Mesenchymal stem cell (in vitro differentiated cells and primary cell): ENCODE results near the gene ZFHX3.
A peak's percentile ranks its signal among the peaks of the same experiment; 100 is the strongest.

Source experiments
- DNase-seq: peaks from one replicate; pipeline ENCODE4 v3.0.0-alpha.2; 2013
- H2AFZ ChIP-seq: one replicate; pipeline ENCODE4 v1.6.1; 2013; ENCODE audit warnings: low read depth, mild to moderate bottlenecking, control low read depth, inconsistent platforms, low read length, moderate library complexity
- H2AK5ac ChIP-seq: 2 replicates; pipeline ENCODE4 v1.6.1; 2013; ENCODE audit warnings: low read length, moderate library complexity, mild to moderate bottlenecking, inconsistent platforms; ENCODE audit not compliant: severe bottlenecking
- H2BK120ac ChIP-seq: one replicate; pipeline ENCODE4 v1.6.1; 2013; ENCODE audit warnings: low read depth, mild to moderate bottlenecking, inconsistent platforms, low read length, moderate library complexity
- H2BK12ac ChIP-seq, 2 experiments: one replicate each; pipeline ENCODE4 v1.6.1; 2013; ENCODE audit warnings: inconsistent platforms in 2 of 2, low read length in 2 of 2, mild to moderate bottlenecking in 2 of 2, moderate library complexity in 2 of 2, control low read depth in 1 of 2
- H2BK15ac ChIP-seq: one replicate; pipeline ENCODE4 v1.6.1; 2013; ENCODE audit warnings: mild to moderate bottlenecking, low read depth, inconsistent platforms; ENCODE audit not compliant: poor library complexity, severe bottlenecking
- H2BK5ac ChIP-seq: 2 replicates; pipeline ENCODE4 v1.6.1; 2013; ENCODE audit warnings: low read depth, mild to moderate bottlenecking, low read length, control low read depth, inconsistent platforms; ENCODE audit not compliant: poor library complexity, severe bottlenecking
- H3K14ac ChIP-seq, 2 experiments: one replicate each; pipeline ENCODE4 v1.6.1; 2013; ENCODE audit warnings: inconsistent platforms in 2 of 2, low read length in 2 of 2, control low read depth in 1 of 2, mild to moderate bottlenecking in 1 of 2, moderate library complexity in 1 of 2
- H3K18ac ChIP-seq, 2 experiments: one replicate each; pipeline ENCODE4 v1.6.1; 2013; ENCODE audit warnings: inconsistent platforms in 2 of 2, low read length in 2 of 2, control low read depth in 1 of 2, low read depth in 1 of 2, mild to moderate bottlenecking in 1 of 2
- H3K23ac ChIP-seq, 2 experiments: one replicate each; pipeline ENCODE4 v1.6.1; 2013; ENCODE audit warnings: inconsistent platforms in 2 of 2, low read length in 2 of 2, mild to moderate bottlenecking in 2 of 2, moderate library complexity in 2 of 2, control low read depth in 1 of 2
- H3K27ac ChIP-seq: 2 replicates; pipeline ENCODE4 v1.5.1; 2013; ENCODE audit warnings: mild to moderate bottlenecking, moderate library complexity, low read length, control low read depth, inconsistent platforms; ENCODE audit not compliant: poor library complexity, severe bottlenecking
- H3K27me3 ChIP-seq, 2 experiments: 2 replicates each; pipeline versions ENCODE4 v1.6.1 to v1.7.0; 2013; ENCODE audit warnings: low read length in 2 of 2, mild to moderate bottlenecking in 2 of 2, moderate library complexity in 2 of 2, control low read depth in 1 of 2, inconsistent platforms in 1 of 2; ENCODE audit not compliant: control insufficient read depth in 1 of 2, insufficient read depth in 1 of 2
- H3K36me3 ChIP-seq, 2 experiments: 2 replicates each; pipeline versions ENCODE4 v1.6.1 to v1.7.0; 2013; ENCODE audit warnings: low read length in 2 of 2, control low read depth in 1 of 2, inconsistent platforms in 1 of 2, low read depth in 1 of 2, mild to moderate bottlenecking in 1 of 2; ENCODE audit not compliant: insufficient read depth in 2 of 2, control insufficient read depth in 1 of 2
- H3K4ac ChIP-seq, 2 experiments: one replicate each; pipeline ENCODE4 v1.6.1; 2013; ENCODE audit warnings: inconsistent platforms in 2 of 2, low read length in 2 of 2, mild to moderate bottlenecking in 2 of 2, moderate library complexity in 2 of 2, control low read depth in 1 of 2, low read depth in 1 of 2
- H3K4me1 ChIP-seq: 2 replicates; pipeline ENCODE4 v1.6.1; 2013; ENCODE audit warnings: low read depth, low read length, control low read depth; ENCODE audit not compliant: control insufficient read depth, insufficient read depth
- H3K4me2 ChIP-seq: 2 replicates; pipeline ENCODE4 v1.6.1; 2013; ENCODE audit warnings: low read length, mild to moderate bottlenecking, inconsistent platforms; ENCODE audit not compliant: poor library complexity, severe bottlenecking
- H3K4me3 ChIP-seq, 2 experiments: 2 replicates each; pipeline versions ENCODE4 v1.5.1 to v1.7.0; 2013; ENCODE audit warnings: low read length in 2 of 2, mild to moderate bottlenecking in 2 of 2, control low read depth in 1 of 2, low read depth in 1 of 2; ENCODE audit not compliant: insufficient read depth in 1 of 2
- H3K79me1 ChIP-seq: replicated peaks from 2 replicates; pipeline ENCODE4 v1.6.1; 2013; ENCODE audit warnings: mild to moderate bottlenecking, control low read depth, low read length, inconsistent platforms; ENCODE audit not compliant: poor library complexity, severe bottlenecking
- H3K9ac ChIP-seq: 2 replicates; pipeline ENCODE4 v1.7.0; 2013; ENCODE audit warnings: mild to moderate bottlenecking, low read length, moderate library complexity
- H3K9me3 ChIP-seq: 2 replicates; pipeline ENCODE4 v1.7.0; 2013; ENCODE audit warnings: mild to moderate bottlenecking, low read length; ENCODE audit not compliant: control insufficient read depth
- H4K8ac ChIP-seq: one replicate; pipeline ENCODE4 v1.6.1; 2013; ENCODE audit warnings: inconsistent platforms, mild to moderate bottlenecking, low read length, moderate library complexity
- H4K91ac ChIP-seq: one replicate; pipeline ENCODE4 v1.6.1; 2013; ENCODE audit warnings: mild to moderate bottlenecking, low read length, inconsistent platforms
- WGBS: methylation state at CpG from one replicate; pipeline ENCODE4 v1.1.7; 2013; ENCODE audit warnings: mixed read lengths; 5-methylcytosine and 5-hydroxymethylcytosine counted together

The ZFHX3 gene

DNA sequence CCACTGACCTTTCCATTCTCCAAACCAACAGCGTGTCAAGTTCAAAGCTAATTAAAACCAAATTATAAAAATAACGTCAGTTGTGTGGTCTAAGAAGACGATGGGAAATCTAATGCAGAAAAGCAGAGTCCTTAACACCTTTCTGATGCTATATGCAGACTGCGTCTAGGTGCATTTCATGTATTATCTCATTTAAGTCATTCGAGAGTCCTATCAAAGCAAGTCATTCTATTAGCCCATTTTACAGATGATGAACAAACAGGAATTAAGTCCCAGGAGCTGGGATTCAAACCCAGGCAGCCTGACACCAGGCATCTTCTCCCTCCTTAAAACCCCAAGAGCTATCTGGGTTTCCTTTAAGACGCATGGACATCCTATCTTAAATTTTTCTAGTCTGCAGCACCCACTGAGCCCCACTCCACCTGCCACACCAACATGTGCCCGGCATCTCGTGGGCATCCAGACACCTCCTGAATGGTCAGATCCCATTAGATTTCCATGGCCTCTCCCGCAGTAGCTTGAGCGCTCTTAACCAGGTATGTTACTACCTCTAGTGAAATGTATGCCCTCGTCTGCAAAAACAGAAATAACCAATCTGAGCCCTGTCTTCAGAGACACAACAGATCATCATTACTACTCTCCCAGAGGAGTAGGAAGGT lies 115.1 kb downstream of the ZFHX3 start:
- H2AK5ac ChIP-seq, result peak overlapping the region; percentile 41

DNA sequence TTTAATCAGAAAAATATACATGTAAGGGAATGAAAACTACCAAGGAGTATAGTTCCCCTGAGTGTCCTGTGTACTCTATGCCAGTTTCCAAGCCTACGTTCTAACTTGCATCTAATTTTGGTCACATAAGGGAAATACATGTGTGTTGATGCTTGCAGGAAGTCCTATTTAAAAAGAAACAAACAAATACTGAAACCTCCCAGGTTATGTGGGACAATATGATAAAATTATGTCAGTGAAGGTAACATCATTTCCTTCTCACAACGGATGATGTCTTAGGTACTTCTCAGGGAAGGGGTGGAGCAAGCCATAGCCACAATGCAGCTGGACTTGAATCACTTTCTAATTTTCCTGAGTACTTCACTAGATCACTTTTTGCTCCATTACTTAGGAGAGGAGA lies 115.9 kb downstream of the ZFHX3 start:
- Histone ChIP-seq H2BK5ac (no peak overlapping the region), H3K79me1 (peaks cover 23% of the 10 kb centered on the region), H4K8ac (no peak overlapping the region), H3K9me3 (no peaks in the 10 kb centered on the region), H3K14ac (no peak overlapping the region), H2BK120ac (no peak overlapping the region), H3K4me3 (peak overlapping the region in 1 of 2 experiments; percentile 54), H3K4me1 (peaks cover 6% of the 10 kb centered on the region), H3K23ac (no peak overlapping the region), H3K27me3 (no peaks in the 10 kb centered on the region), H2BK12ac (no peak overlapping the region), H3K9ac (peak overlapping the region; percentile 86), H2AFZ (no peak overlapping the region), H3K4ac (no peak overlapping the region), H3K27ac (no peak overlapping the region), H2BK15ac (no peak overlapping the region), H4K91ac (no peak overlapping the region), H3K18ac (no peak overlapping the region), H3K36me3 (no peaks in the 10 kb centered on the region), H2AK5ac (no peak overlapping the region), H3K4me2 (no peak overlapping the region)
- WGBS, result 88% methylated on average over 1 of the region's 2 CpGs
- DNase-seq, result peak; percentile 80

More for the DNA sequence above, 115.1 kb downstream of the ZFHX3 start:
- Histone ChIP-seq H2BK120ac (no peak overlapping the region), H3K4me1 (peaks cover 4% of the 10 kb centered on the region), H3K9ac (peak overlapping the region; percentile 86), H3K27me3 (no peaks in the 10 kb centered on the region), H4K91ac (no peak overlapping the region), H3K36me3 (no peaks in the 10 kb centered on the region), H3K4me2 (no peak overlapping the region), H2BK5ac (no peak overlapping the region), H3K4me3 (no peak overlapping the region), H3K79me1 (peaks cover 26% of the 10 kb centered on the region), H3K9me3 (no peaks in the 10 kb centered on the region), H3K23ac (no peak overlapping the region), H4K8ac (no peak overlapping the region), H2AFZ (no peak overlapping the region), H2BK12ac (peak overlapping the region in 1 of 2 experiments; percentile 40), H2BK15ac (peak overlapping the region; percentile 62), H3K18ac (no peak overlapping the region), H3K14ac (no peak overlapping the region), H3K4ac (no peak overlapping the region), H3K27ac (no peak overlapping the region)
- WGBS, result over 99% methylated on average over 10 of the region's 11 CpGs
- DNase-seq, result no peak

DNA sequence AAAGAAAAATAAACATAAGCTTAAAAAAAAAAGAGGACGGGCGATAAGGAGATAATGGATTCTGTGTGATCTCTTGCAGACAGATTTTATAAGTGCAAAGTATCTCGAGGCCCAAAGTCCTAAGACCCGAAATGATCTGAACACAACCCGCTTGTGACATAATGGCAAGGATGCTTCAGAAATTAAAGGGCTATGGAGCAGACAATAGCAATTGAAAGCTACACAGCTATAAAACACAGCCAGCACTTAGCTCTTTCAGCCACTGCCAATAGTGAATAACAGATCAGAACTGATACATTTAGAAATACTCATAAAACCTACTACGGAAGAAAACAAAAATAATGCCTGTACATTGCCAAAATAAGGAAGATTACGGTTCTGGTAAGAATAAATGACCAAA lies 117.5 kb downstream of the ZFHX3 start:
- no peak overlapping the region for H2AK5ac ChIP-seq
- no peak overlapping the region for H2BK12ac ChIP-seq
- WGBS, result 97% methylated on average over 5 of the region's 7 CpGs
- H4K91ac ChIP-seq, result no peak overlapping the region
- H3K14ac ChIP-seq, result no peak overlapping the region
- no peak overlapping the region for H3K4ac ChIP-seq
- peaks cover 6% of the 10 kb centered on the region for H3K4me1 ChIP-seq
- no peaks in the 10 kb centered on the region for H3K27me3 ChIP-seq
- H3K4me2 ChIP-seq, result no peak overlapping the region
- H2AFZ ChIP-seq, result no peak overlapping the region
- no peak overlapping the region for H3K27ac ChIP-seq
- peak overlapping the region; percentile 86 for H3K9ac ChIP-seq
- H3K4me3 ChIP-seq, result peak overlapping the region in 1 of 2 experiments; percentile 54
- no peak for DNase-seq
- H3K9me3 ChIP-seq, result no peaks in the 10 kb centered on the region
- no peak overlapping the region for H3K23ac ChIP-seq
- no peak overlapping the region for H2BK5ac ChIP-seq
- H4K8ac ChIP-seq, result no peak overlapping the region
- no peaks in the 10 kb centered on the region for H3K36me3 ChIP-seq
- H3K79me1 ChIP-seq, result peaks cover 20% of the 10 kb centered on the region
- H2BK120ac ChIP-seq, result no peak overlapping the region
- H3K18ac ChIP-seq, result no peak overlapping the region
- no peak overlapping the region for H2BK15ac ChIP-seq

- H2BK120ac ChIP-seq, result no peak overlapping the region
- H3K9me3 ChIP-seq, result no peaks in the 10 kb centered on the region
- H2AFZ ChIP-seq, result no peak overlapping the region
- no peak overlapping the region for H3K4ac ChIP-seq
- H3K79me1 ChIP-seq, result peaks cover 29% of the 10 kb centered on the region
- no peak overlapping the region for H3K18ac ChIP-seq
- H3K4me3 ChIP-seq, result no peak overlapping the region
- H3K27me3 ChIP-seq, result no peaks in the 10 kb centered on the region
- H3K23ac ChIP-seq, result no peak overlapping the region
- no peaks in the 10 kb centered on the region for H3K36me3 ChIP-seq
- H4K8ac ChIP-seq, result no peak overlapping the region
- H2BK12ac ChIP-seq, result peak overlapping the region in 1 of 2 experiments; percentile 42
- no peak overlapping the region for H2AK5ac ChIP-seq
- 99% methylated on average over 6 of the region's 11 CpGs for WGBS
- H3K4me2 ChIP-seq, result no peak overlapping the region
- H3K27ac ChIP-seq, result no peak overlapping the region
- no peak overlapping the region for H2BK15ac ChIP-seq
- peak overlapping the region in 1 of 2 experiments; percentile 77 for H3K14ac ChIP-seq
- no peak for DNase-seq
- no peak overlapping the region for H3K9ac ChIP-seq
- no peak overlapping the region for H2BK5ac ChIP-seq
- no peak overlapping the region for H4K91ac ChIP-seq
- peaks cover 6% of the 10 kb centered on the region for H3K4me1 ChIP-seq
Observed at GRCh38 chr16:72928090-72928981, 119.6 kb downstream of the ZFHX3 start.
